HepG2 (cell line): ENCODE data around the gene ZNF585A. TPM values are rescaled to one million over a fixed set of nuclear protein-coding genes. Genes with fewer than 3 reads are reported as not detected.

ENCODE experiments used
- BCLAF1 ChIP-seq: fragments of 450-650 bp; IDR thresholded peaks from 2 replicates; pipeline ENCODE4 v1.6.1; 2017; ENCODE audit warnings: mild to moderate bottlenecking
- CENPT ChIP-seq: sonication (generic); formaldehyde crosslinking; IDR thresholded peaks from 2 replicates; pipeline ENCODE4 v1.8.0; 2022; ENCODE audit warnings: low read depth, mild to moderate bottlenecking, moderate library complexity, missing genetic modification reagents
- CSRNP2 ChIP-seq: sonication (generic); formaldehyde crosslinking; conservative IDR thresholded peaks from 2 replicates; pipeline ENCODE4 v1.8.0; 2022; ENCODE audit warnings: low read depth, missing genetic modification reagents
- FOXA3 ChIP-seq: IDR thresholded peaks from 2 replicates; pipeline ENCODE4 v1.6.1; 2016; ENCODE audit warnings: missing genetic modification reagents, missing compliant biosample characterization
- FOXM1 ChIP-seq: sonication (generic); formaldehyde crosslinking; IDR thresholded peaks from 2 replicates; pipeline ENCODE4 v1.5.0; 2020; ENCODE audit warnings: missing genetic modification reagents
- HDAC6 ChIP-seq: fragments of 200-600 bp; sonication (generic); IDR thresholded peaks from 2 replicates; pipeline ENCODE4 v1.7.0; 2017; ENCODE audit warnings: mild to moderate bottlenecking, antibody characterized with exemption, low read length, low read depth
- KAT8 ChIP-seq: IDR thresholded peaks from 2 replicates; pipeline ENCODE4 v1.6.1; 2016; ENCODE audit warnings: missing genetic modification reagents, missing compliant biosample characterization
- KIAA2018 ChIP-seq: sonication (generic); formaldehyde crosslinking; IDR thresholded peaks from 2 replicates; pipeline ENCODE4 v1.5.0; 2020; ENCODE audit warnings: mild to moderate bottlenecking, missing genetic modification reagents, borderline replicate concordance
- SNAPC5 ChIP-seq: sonication (generic); formaldehyde crosslinking; IDR thresholded peaks from 2 replicates; pipeline ENCODE4 v1.8.1; 2023; ENCODE audit warnings: mild to moderate bottlenecking, missing genetic modification reagents, borderline replicate concordance
- SRSF9 ChIP-seq: fragments of 200-400 bp; formaldehyde crosslinking; IDR thresholded peaks from 2 replicates; pipeline ENCODE4 v1.6.1; 2018; ENCODE audit warnings: borderline replicate concordance, mild to moderate bottlenecking, low read depth, low read length; ENCODE audit not compliant: insufficient read depth, poor library complexity, severe bottlenecking
- ZFP36 ChIP-seq: fragments of 150-350 bp; IDR thresholded peaks from 2 replicates; pipeline ENCODE4 v1.6.1; 2018; ENCODE audit warnings: borderline replicate concordance, low read length, low read depth; ENCODE audit not compliant: partially characterized antibody
- ZNF138 ChIP-seq: sonication (generic); formaldehyde crosslinking; IDR thresholded peaks from 2 replicates; pipeline ENCODE4 v1.5.0; 2020; ENCODE audit warnings: mild to moderate bottlenecking, low read depth, missing genetic modification reagents
- ZNF235 ChIP-seq: sonication (generic); formaldehyde crosslinking; IDR thresholded peaks from 2 replicates; pipeline ENCODE4 v1.8.1; 2023; ENCODE audit warnings: mild to moderate bottlenecking, missing genetic modification reagents, borderline replicate concordance
- ZNF331 ChIP-seq: sonication (generic); formaldehyde crosslinking; IDR thresholded peaks from 2 replicates; pipeline ENCODE4 v1.4.0; 2020; ENCODE audit warnings: missing genetic modification reagents
- ZNF354B ChIP-seq: sonication (generic); formaldehyde crosslinking; IDR thresholded peaks from 2 replicates; pipeline ENCODE4 v1.8.0; 2022; ENCODE audit warnings: mild to moderate bottlenecking, missing genetic modification reagents
- polyA plus RNA-seq, 8 experiments: library from polyadenylated mRNA; depleted of rRNA in 3 of 8; stranded (reverse) in 7 of 8; unstranded in 1 of 8; fragments of >200 nt; fragmentation: Illumina TruSeq in 4 of 8; extraction: Trizol in 4 of 8; gene quantifications; 2 replicates each; pipeline versions ENCODE4 v1.2.1 to v1.2.3, GENCODE V29; 2011 to 2016; ENCODE audit warnings: low read depth in 4 of 8, missing spikeins in 1 of 8, mixed read lengths in 1 of 8; ENCODE audit not compliant: insufficient read depth in 1 of 8
- total RNA-seq, 5 experiments: library from RNA; depleted of rRNA; stranded (reverse); fragments of >200 nt; fragmentation: Illumina TruSeq; extraction: Trizol; gene quantifications; 2 replicates each; pipeline ENCODE4 v1.2.3, GENCODE V29; 2016; ENCODE audit warnings: low read depth in 1 of 5

ZNF585A gene
- total and polyA plus RNA-seq, 2 of the 13 experiments (the other 11 are each of a cell fraction or from before 2014, with no cell fraction given), result 7.1 to 8.5 TPM

- TF ChIP-seq CSRNP2 (CRISPR knock-in tag), result no peak
- no peak for TF ChIP-seq HDAC6
- peak; percentile 95 for TF ChIP-seq KAT8 (CRISPR knock-in tag)
- TF ChIP-seq FOXM1 (CRISPR knock-in tag), result no peak
- TF ChIP-seq ZNF235 (CRISPR knock-in tag), result no peak
- peak; percentile 35; the same call in 1 of the 2 replicates for TF ChIP-seq ZNF331 (CRISPR knock-in tag)
- TF ChIP-seq SRSF9, result no peak
- TF ChIP-seq ZFP36, result no peak
- no peak for TF ChIP-seq ZNF354B (CRISPR knock-in tag)
- no peak; the same call in 1 of the 2 replicates for TF ChIP-seq ZNF138 (CRISPR knock-in tag)
- TF ChIP-seq BCLAF1, result no peak
- TF ChIP-seq CENPT, result no peak
- no peak for TF ChIP-seq SNAPC5
- TF ChIP-seq FOXA3 (CRISPR knock-in tag), result peak; percentile 71
- 0 out of 2 replicates have a peak, but pooled peaks have one; percentile 58 for TF ChIP-seq KIAA2018
These were observed 45.5 kb upstream of the ZNF585A start, which contains the start of gene ZNF383 (continued) for GRCh38 chr19:37217775-37218591.
